A673 (cell line): ENCODE measurements around the gene IRS2. TPM values are rescaled to one million over a fixed set of nuclear protein-coding genes. Genes with fewer than 3 reads are reported as not detected.

Experiments
- BruUV-seq: library from RNA; stranded (reverse); fragments of 400-500 nt; replicated peaks from 2 replicates; lab custom pipeline; 2021; lab: Mats Ljungman, UMichigan
- CTCF ChIA-PET: fragments of 300-600 bp; sonication (Branson Sonifier 250); formaldehyde crosslinking; loops from one replicate; lab custom pipeline; 2022; ENCODE audit warnings: antibody characterized with exemption; lab: Charles Lee
- POLR2A ChIA-PET: fragments of 300-600 bp; sonication (Branson Sonifier 250); formaldehyde crosslinking; loops from one replicate; lab custom pipeline; 2022; ENCODE audit warnings: antibody characterized with exemption; ENCODE audit not compliant: low non-redundant PET; lab: Charles Lee
- DNase-seq: peaks from one replicate; pipeline ENCODE4 v3.0.0-alpha.2; 2015; ENCODE audit warnings: low spot score
- H3K27ac ChIP-seq: fragments of 200-600 bp; sonication (generic); 2 replicates; pipeline ENCODE4 v1.5.1; 2016; ENCODE audit warnings: mixed run types, low read depth, mild to moderate bottlenecking, mixed read lengths, antibody characterized with exemption, low read length; ENCODE audit not compliant: poor library complexity, severe bottlenecking
- H3K27me3 ChIP-seq: fragments of 200-600 bp; sonication (generic); replicated peaks from 2 replicates; pipeline ENCODE4 v1.6.1; 2017; ENCODE audit warnings: mixed run types, low read depth, mild to moderate bottlenecking, mixed read lengths, antibody characterized with exemption, low read length; ENCODE audit not compliant: insufficient read depth, poor library complexity
- H3K36me3 ChIP-seq: fragments of 200-600 bp; sonication (generic); 2 replicates; pipeline ENCODE4 v1.6.1; 2016; ENCODE audit warnings: mixed run types, mild to moderate bottlenecking, mixed read lengths, antibody characterized with exemption, low read length; ENCODE audit not compliant: insufficient read depth, poor library complexity, severe bottlenecking
- H3K4me1 ChIP-seq: fragments of 200-600 bp; sonication (generic); 2 replicates; pipeline ENCODE4 v1.6.1; 2017; ENCODE audit warnings: mixed run types, mild to moderate bottlenecking, mixed read lengths, antibody characterized with exemption, low read length; ENCODE audit not compliant: insufficient read depth, poor library complexity, severe bottlenecking
- H3K4me3 ChIP-seq: fragments of 200-600 bp; sonication (generic); 2 replicates; pipeline ENCODE4 v1.5.1; 2016; ENCODE audit warnings: low read depth, mixed run types, mild to moderate bottlenecking, mixed read lengths, low read length; ENCODE audit not compliant: poor library complexity, severe bottlenecking
- H3K9me3 ChIP-seq: fragments of 200-600 bp; sonication (generic); 2 replicates; pipeline ENCODE4 v1.6.1; 2016; ENCODE audit warnings: mixed run types, low read depth, mild to moderate bottlenecking, mixed read lengths, antibody characterized with exemption, low read length; ENCODE audit not compliant: poor library complexity, severe bottlenecking
- EZH2 ChIP-seq: fragments of 200-600 bp; sonication (generic); IDR thresholded peaks from 2 replicates; pipeline ENCODE4 v1.6.1; 2017; ENCODE audit warnings: borderline replicate concordance, low read depth, mild to moderate bottlenecking, mixed read lengths, antibody characterized with exemption, low read length; ENCODE audit not compliant: poor library complexity, severe bottlenecking
- intact Hi-C: fragments of 100-400 bp; cut with micrococcal nuclease; formaldehyde crosslinking; loops from one replicate; pipeline ENCODE4 v1.10.0; 2022; ENCODE audit not compliant: unreplicated experiment
- total RNA-seq: library from RNA; stranded (reverse); gene quantifications from 2 replicates; pipeline ENCODE4 v1.2.3, GENCODE V29; 2021
- TF ChIP-seq, protein P1 (sequence below): fragments of 300-800, 200-600 bp; sonication (generic); conservative IDR thresholded peaks from 2 replicates; pipeline ENCODE4 v1.5.1; 2017; ENCODE audit warnings: low read depth, mild to moderate bottlenecking, antibody characterized with exemption, low read length, moderate library complexity, mixed read lengths

The IRS2 gene
- total RNA-seq, 1 experiment from 2014 or later: 135 TPM

DNA sequence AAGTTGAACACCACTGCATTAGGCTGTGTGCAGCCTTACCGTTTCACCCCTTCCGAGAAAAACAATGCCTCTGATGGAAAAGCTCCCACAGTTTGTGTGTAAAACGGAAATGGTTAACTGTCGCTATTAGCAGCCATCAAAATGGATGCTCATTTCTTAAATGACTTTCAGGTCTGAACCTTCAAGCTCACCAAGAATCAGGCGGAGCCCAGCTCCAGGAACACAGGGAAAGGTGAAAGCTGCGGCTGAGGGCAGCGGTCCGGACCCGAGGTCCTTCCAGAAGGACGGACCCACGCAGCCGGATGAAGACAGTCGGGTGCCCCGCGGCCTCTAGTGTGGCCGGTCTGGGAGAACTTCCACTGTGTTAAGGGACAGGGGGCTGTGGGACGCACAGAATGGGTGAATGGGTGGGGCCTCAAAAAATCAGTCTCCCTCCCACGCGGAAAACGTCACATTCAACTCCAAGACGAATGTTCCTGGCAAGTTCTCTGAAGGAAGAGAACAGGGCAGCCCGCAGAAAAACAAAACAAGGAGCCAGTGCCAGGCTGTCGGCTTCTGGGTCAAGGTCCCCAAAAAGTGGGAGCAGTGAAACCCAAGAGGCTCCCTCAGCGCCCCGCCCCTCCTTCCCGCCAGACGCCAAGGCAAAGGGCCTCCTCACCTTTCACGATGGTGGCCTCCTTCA, 4.9 kb downstream of the IRS2 start:
- peaks cover 80% of the 10 kb centered on the region for H3K36me3 ChIP-seq
- peak overlapping the region; percentile 97 for H3K27ac ChIP-seq
- H3K9me3 ChIP-seq: no peaks in the 10 kb centered on the region
- intact Hi-C loops: loop anchor here (2.0 to 5.0 kb wide), 2 partner anchors 129 to 867 kb away; no protein-coding TSS in a partner anchor
- no peaks in the 10 kb centered on the region for H3K27me3 ChIP-seq
- H3K4me3 ChIP-seq: peak overlapping the region; percentile 82
- POLR2A ChIA-PET: interaction anchor here (0.7 to 0.9 kb wide), 3 partner anchors 80 to 288 kb away, joined by 4 to 6 read pairs (median 4); no protein-coding TSS in a partner anchor
- no peak for TF ChIP-seq EZH2
- TF ChIP-seq, protein P1, sequence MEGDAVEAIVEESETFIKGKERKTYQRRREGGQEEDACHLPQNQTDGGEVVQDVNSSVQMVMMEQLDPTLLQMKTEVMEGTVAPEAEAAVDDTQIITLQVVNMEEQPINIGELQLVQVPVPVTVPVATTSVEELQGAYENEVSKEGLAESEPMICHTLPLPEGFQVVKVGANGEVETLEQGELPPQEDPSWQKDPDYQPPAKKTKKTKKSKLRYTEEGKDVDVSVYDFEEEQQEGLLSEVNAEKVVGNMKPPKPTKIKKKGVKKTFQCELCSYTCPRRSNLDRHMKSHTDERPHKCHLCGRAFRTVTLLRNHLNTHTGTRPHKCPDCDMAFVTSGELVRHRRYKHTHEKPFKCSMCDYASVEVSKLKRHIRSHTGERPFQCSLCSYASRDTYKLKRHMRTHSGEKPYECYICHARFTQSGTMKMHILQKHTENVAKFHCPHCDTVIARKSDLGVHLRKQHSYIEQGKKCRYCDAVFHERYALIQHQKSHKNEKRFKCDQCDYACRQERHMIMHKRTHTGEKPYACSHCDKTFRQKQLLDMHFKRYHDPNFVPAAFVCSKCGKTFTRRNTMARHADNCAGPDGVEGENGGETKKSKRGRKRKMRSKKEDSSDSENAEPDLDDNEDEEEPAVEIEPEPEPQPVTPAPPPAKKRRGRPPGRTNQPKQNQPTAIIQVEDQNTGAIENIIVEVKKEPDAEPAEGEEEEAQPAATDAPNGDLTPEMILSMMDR: no peak
- CTCF ChIA-PET: no interaction called here
- no TSS peak for BruUV-seq
- peaks cover 12% of the 10 kb centered on the region for H3K4me1 ChIP-seq
- peak; percentile 71 for DNase-seq

DNA sequence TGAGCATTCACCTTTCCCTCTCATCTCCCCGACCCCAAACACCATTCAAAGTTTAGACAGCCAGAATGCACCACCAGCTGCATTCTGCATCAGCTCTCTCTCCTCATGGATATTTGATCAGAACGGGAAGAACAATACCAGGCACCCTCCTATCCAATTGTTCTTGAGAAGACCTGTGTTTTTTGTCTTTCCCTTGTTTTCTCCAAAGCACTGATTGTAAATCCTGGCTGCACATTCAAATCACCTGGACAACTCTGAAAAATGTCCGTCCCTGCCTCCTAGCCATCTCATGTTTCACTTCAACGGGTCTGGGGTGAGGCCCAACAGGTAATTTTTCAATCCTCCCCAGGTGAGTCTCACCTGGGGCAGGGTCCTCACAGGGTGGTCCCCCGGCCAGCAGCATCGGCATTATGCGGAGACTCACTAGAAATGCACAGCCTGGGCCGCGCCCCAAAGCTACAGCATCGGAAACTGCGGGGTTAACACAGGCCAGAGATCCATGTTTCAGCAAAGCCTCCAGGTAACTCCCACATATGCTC, 5.5 kb downstream of the IRS2 start:
- CTCF ChIA-PET: no interaction called here

DNA sequence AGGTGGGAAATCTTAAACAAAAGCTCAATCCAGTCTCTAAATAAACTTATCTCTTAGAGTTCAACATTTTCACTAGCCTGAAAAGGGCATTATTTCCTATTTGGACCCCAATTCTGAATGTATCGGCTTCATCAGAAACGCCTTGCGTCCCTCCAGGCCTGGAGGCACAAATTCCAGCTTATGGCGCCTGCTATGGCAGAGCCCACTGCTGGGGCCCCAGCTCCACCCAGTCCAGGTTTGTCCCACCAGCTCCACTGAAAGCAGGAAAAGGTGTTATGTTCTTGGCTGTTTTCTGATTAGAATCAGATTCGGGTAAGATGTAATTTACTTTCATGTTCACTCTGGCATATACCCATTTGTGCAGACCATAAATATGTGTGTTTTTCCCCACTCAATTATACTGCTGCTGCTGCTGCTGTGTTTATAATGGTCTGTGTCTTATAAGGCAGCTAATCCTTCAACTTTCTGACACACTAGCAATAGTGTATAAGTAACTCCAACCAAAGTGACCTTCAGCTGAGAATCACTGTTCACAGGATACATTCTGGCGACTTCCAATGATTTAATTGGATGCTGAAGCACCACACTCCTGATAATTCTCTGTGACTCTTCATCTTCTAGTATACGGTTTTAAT, 6.4 kb downstream of the IRS2 start:
- H3K4me3 ChIP-seq: peak overlapping the region; percentile 82
- peaks cover 95% of the 10 kb centered on the region for H3K36me3 ChIP-seq
- no peaks in the 10 kb centered on the region for H3K9me3 ChIP-seq
- no peaks in the 10 kb centered on the region for H3K27me3 ChIP-seq
- peaks cover 17% of the 10 kb centered on the region for H3K4me1 ChIP-seq
- H3K27ac ChIP-seq: peak overlapping the region; percentile 97
- POLR2A ChIA-PET: no interaction called here
- CTCF ChIA-PET: no interaction called here
- TF ChIP-seq EZH2: no peak
- TF ChIP-seq, protein P1: no peak
- BruUV-seq: no TSS peak
- no peak for DNase-seq
- intact Hi-C loops: loop anchor here (5.0 kb wide), 5 partner anchors 113 to 1513 kb away; partner anchors contain the start of gene TNFSF13B

More for the DNA sequence above, 5.5 kb downstream of the IRS2 start:
- POLR2A ChIA-PET: interaction anchor here (0.7 to 0.9 kb wide), 2 partner anchors 81 to 287 kb away, joined by 4 to 6 read pairs; no protein-coding TSS in a partner anchor
- no peak for TF ChIP-seq EZH2
- TF ChIP-seq, protein P1: no peak
- H3K27ac ChIP-seq: peak overlapping the region; percentile 97
- peaks cover 87% of the 10 kb centered on the region for H3K36me3 ChIP-seq
- BruUV-seq: no TSS peak
- DNase-seq: no peak
- no peaks in the 10 kb centered on the region for H3K27me3 ChIP-seq
- no peaks in the 10 kb centered on the region for H3K9me3 ChIP-seq
- intact Hi-C loops: loop anchor here (5.0 kb wide), 1 partner anchor 129 kb away; no protein-coding TSS in a partner anchor
- peaks cover 17% of the 10 kb centered on the region for H3K4me1 ChIP-seq
- H3K4me3 ChIP-seq: peak overlapping the region; percentile 82
